H1 (cell line): ENCODE measurements around the gene KLHL17. TPM values are rescaled to one million over a fixed set of nuclear protein-coding genes. Genes with fewer than 3 reads are reported as not detected.

Experiments used
- CTCF ChIA-PET: fragments of 300-600 bp; sonication (Branson Sonifier 250); formaldehyde crosslinking; loops from one replicate; lab custom pipeline; 2021; ENCODE audit not compliant: partially characterized antibody; lab: Charles Lee
- POLR2A ChIA-PET: fragments of 300-600 bp; sonication (Branson Sonifier 250); formaldehyde crosslinking; loops from one replicate; lab custom pipeline; 2021; ENCODE audit warnings: inconsistent platforms; ENCODE audit not compliant: partially characterized antibody; lab: Charles Lee
- DNase-seq, 2 experiments: peaks; one replicate each; pipeline versions ENCODE4 v3.0.0 to v3.0.0-alpha.2; 2010 to 2022; ENCODE audit warnings: low spot score in 2 of 2, low read depth in 1 of 2, mixed read lengths in 1 of 2
- FAIRE-seq: peaks from 2 replicates; lab custom pipeline; 2011; peaks lifted over from hg19 to GRCh38; lab: Jason Lieb, UNC
- H2AFZ ChIP-seq: 2 replicates; pipeline ENCODE4 v1.8.1; 2012; ENCODE audit warnings: low read length, inconsistent platforms
- H2AK5ac ChIP-seq: 2 replicates; pipeline ENCODE4 v1.6.1; 2013; ENCODE audit warnings: low read depth, low read length
- H2BK120ac ChIP-seq: replicated peaks from 2 replicates; pipeline ENCODE3; 2013; ENCODE audit warnings: low read depth, low read length, inconsistent platforms
- H2BK12ac ChIP-seq: 2 replicates; pipeline ENCODE4 v1.6.1; 2013; ENCODE audit warnings: low read depth, low read length
- H2BK15ac ChIP-seq: 2 replicates; pipeline ENCODE4 v1.6.1; 2013; ENCODE audit warnings: low read length
- H2BK20ac ChIP-seq: 2 replicates; pipeline ENCODE4 v1.6.1; 2013; ENCODE audit warnings: low read length
- H2BK5ac ChIP-seq: 2 replicates; pipeline ENCODE4 v1.6.1; 2013; ENCODE audit warnings: low read depth, low read length
- H3K14ac ChIP-seq: 2 replicates; pipeline ENCODE4 v1.6.1; 2013; ENCODE audit warnings: inconsistent platforms; ENCODE audit not compliant: insufficient read length
- H3K18ac ChIP-seq: 2 replicates; pipeline ENCODE4 v1.6.1; 2013; ENCODE audit warnings: low read length; ENCODE audit errors: extremely low read depth
- H3K23ac ChIP-seq: 2 replicates; pipeline ENCODE4 v1.6.1; 2013; ENCODE audit warnings: inconsistent platforms; ENCODE audit not compliant: insufficient read length
- H3K23me2 ChIP-seq: 2 replicates; pipeline ENCODE4 v1.6.1; 2013; ENCODE audit warnings: low read depth, low read length
- H3K27ac ChIP-seq: 2 replicates; pipeline ENCODE4 v1.6.1; 2011; ENCODE audit warnings: low read depth, low read length, inconsistent platforms
- H3K27me3 ChIP-seq, 4 experiments: replicated peaks in 1 of 4; 1 replicate in 1 of 4; 2 replicates in 3 of 4; pipeline versions ENCODE4 v1.6.1 to v1.8.1; 2011 to 2013; ENCODE audit warnings: low read length in 3 of 4, mild to moderate bottlenecking in 3 of 4, inconsistent platforms in 2 of 4, mixed read lengths in 2 of 4, moderate library complexity in 1 of 4; ENCODE audit not compliant: control insufficient read depth in 3 of 4, insufficient read depth in 3 of 4; ENCODE audit errors: extremely low read depth in 1 of 4
- H3K36me3 ChIP-seq, 4 experiments: 2 replicates each; pipeline versions ENCODE4 v1.6.1 to v1.8.1; 2011 to 2013; ENCODE audit warnings: mild to moderate bottlenecking in 4 of 4, low read length in 3 of 4, moderate library complexity in 2 of 4, control low read depth in 1 of 4, inconsistent platforms in 1 of 4; ENCODE audit not compliant: insufficient read depth in 4 of 4, control insufficient read depth in 2 of 4
- H3K4ac ChIP-seq: replicated peaks from 2 replicates; pipeline ENCODE3; 2013; ENCODE audit warnings: low read length, low read depth, mixed read lengths, inconsistent platforms; ENCODE audit not compliant: insufficient read length
- H3K4me1 ChIP-seq, 4 experiments: replicated peaks in 1 of 4; 1 replicate in 1 of 4; 2 replicates in 3 of 4; pipeline versions ENCODE4 v1.6.1 to v1.8.1; 2011 to 2013; ENCODE audit warnings: low read length in 3 of 4, inconsistent platforms in 2 of 4, mixed read lengths in 1 of 4; ENCODE audit not compliant: insufficient read depth in 4 of 4, control insufficient read depth in 3 of 4
- H3K4me2 ChIP-seq, 2 experiments: 2 replicates each; pipeline versions ENCODE4 v1.6.1 to v1.8.1; 2011 to 2013; ENCODE audit warnings: low read depth in 2 of 2, low read length in 2 of 2, control low read depth in 1 of 2, inconsistent platforms in 1 of 2, mild to moderate bottlenecking in 1 of 2; ENCODE audit not compliant: insufficient read depth in 1 of 2
- H3K4me3 ChIP-seq, 4 experiments: fragments of 200-600, 300-600 bp in 1 of 4; sonication (generic), shearing (Covaris generic), sonication (Bioruptor Twin) in 1 of 4; 2 replicates each; pipeline versions ENCODE4 v1.5.1 to v1.8.1; 2011 to 2016; ENCODE audit warnings: low read length in 4 of 4, low read depth in 3 of 4, control low read depth in 2 of 4, inconsistent platforms in 2 of 4, mild to moderate bottlenecking in 2 of 4, mixed read lengths in 1 of 4, moderate library complexity in 1 of 4; ENCODE audit not compliant: insufficient read depth in 2 of 4; ENCODE audit errors: extremely low read depth in 1 of 4
- H3K56ac ChIP-seq: replicated peaks from 2 replicates; pipeline ENCODE3; 2013; ENCODE audit warnings: low read depth, mild to moderate bottlenecking, mixed read lengths, low read length, inconsistent platforms; ENCODE audit not compliant: insufficient read length
- H3K79me1 ChIP-seq: 2 replicates; pipeline ENCODE4 v1.6.1; 2013; ENCODE audit warnings: low read depth, low read length, control low read depth
- H3K79me2 ChIP-seq, 2 experiments: 2 replicates each; pipeline versions ENCODE4 v1.6.1 to v1.8.1; 2012 to 2013; ENCODE audit warnings: low read length in 2 of 2, mild to moderate bottlenecking in 2 of 2, inconsistent platforms in 1 of 2; ENCODE audit not compliant: insufficient read depth in 2 of 2, control insufficient read depth in 1 of 2
- H3K9ac ChIP-seq, 4 experiments: replicated peaks in 1 of 4; 1 replicate in 1 of 4; 2 replicates in 3 of 4; pipeline versions ENCODE4 v1.6.1 to v1.8.1; 2011 to 2013; ENCODE audit warnings: low read depth in 3 of 4, low read length in 3 of 4, control low read depth in 2 of 4, mild to moderate bottlenecking in 2 of 4, moderate library complexity in 2 of 4, inconsistent platforms in 1 of 4; ENCODE audit errors: extremely low read depth in 1 of 4
- H3K9me3 ChIP-seq, 2 experiments: 2 replicates each; pipeline versions ENCODE4 v1.6.1 to v1.8.1; 2012 to 2013; ENCODE audit warnings: mild to moderate bottlenecking in 2 of 2, moderate library complexity in 2 of 2, control low read depth in 1 of 2, inconsistent platforms in 1 of 2, low read depth in 1 of 2, low read length in 1 of 2, mixed read lengths in 1 of 2; ENCODE audit not compliant: insufficient read depth in 2 of 2
- H4K20me1 ChIP-seq, 2 experiments: replicated peaks in 1 of 2; 2 replicates each; pipeline versions ENCODE3 to v1.8.1; 2011 to 2013; ENCODE audit warnings: inconsistent platforms in 2 of 2, low read length in 2 of 2, mild to moderate bottlenecking in 1 of 2; ENCODE audit not compliant: insufficient read depth in 2 of 2, control insufficient read depth in 1 of 2
- H4K5ac ChIP-seq: 2 replicates; pipeline ENCODE4 v1.6.1; 2013; ENCODE audit warnings: low read length, low read depth, mixed read lengths, inconsistent platforms; ENCODE audit not compliant: insufficient read length
- H4K8ac ChIP-seq: 2 replicates; pipeline ENCODE4 v1.8.0; 2013; ENCODE audit warnings: mild to moderate bottlenecking, moderate library complexity, low read length, inconsistent platforms; ENCODE audit not compliant: insufficient read depth; ENCODE audit errors: extremely low read depth
- H4K91ac ChIP-seq: replicated peaks from 2 replicates; pipeline ENCODE3; 2013; ENCODE audit warnings: low read length, mixed read lengths, inconsistent platforms; ENCODE audit not compliant: insufficient read length
- ATF2 ChIP-seq: IDR thresholded peaks from 2 replicates; pipeline ENCODE4 v1.6.1; 2012; ENCODE audit warnings: low read length, inconsistent platforms
- CEBPB ChIP-seq: IDR thresholded peaks from 2 replicates; pipeline ENCODE4 v1.6.1; 2012; ENCODE audit warnings: low read depth, low read length
- EGR1 ChIP-seq: IDR thresholded peaks from 2 replicates; pipeline ENCODE4 v1.6.1; 2011; ENCODE audit warnings: low read depth, low read length, borderline replicate concordance
- EP300 ChIP-seq, 2 experiments: IDR thresholded peaks; 1 replicate in 1 of 2; 2 replicates in 1 of 2; pipeline ENCODE4 v1.6.1; 2011 to 2012; ENCODE audit warnings: low read depth in 2 of 2, low read length in 2 of 2, mild to moderate bottlenecking in 2 of 2, borderline replicate concordance in 1 of 2, inconsistent platforms in 1 of 2, moderate library complexity in 1 of 2
- SAP30 ChIP-seq: fragments of 300-600 bp; sonication (generic); IDR thresholded peaks from 2 replicates; pipeline ENCODE4 v1.7.1; 2012; ENCODE audit warnings: low read length, moderate library complexity, mild to moderate bottlenecking, inconsistent platforms; ENCODE audit not compliant: insufficient read depth, insufficient replicate concordance
- SUZ12 ChIP-seq: fragments of 200-600 bp; sonication (generic); IDR thresholded peaks from 2 replicates; pipeline ENCODE4 v1.6.1; 2012; ENCODE audit warnings: mild to moderate bottlenecking, inconsistent platforms, low read length, moderate library complexity, mixed read lengths
- TAF7 ChIP-seq: optimal IDR thresholded peaks from 2 replicates; pipeline ENCODE3; 2011; ENCODE audit warnings: low read depth, mild to moderate bottlenecking, inconsistent platforms, low read length, moderate library complexity, borderline replicate concordance
- WGBS, 2 experiments: shearing (Covaris generic) in 1 of 2; methylation state at CpG; one replicate each; pipeline versions ENCODE4 v1.1.6 to v1.1.7; 2013 to 2015; ENCODE audit warnings: low lambda C conversion rate in 2 of 2, mixed read lengths in 2 of 2, inconsistent platforms in 1 of 2, low coverage in 1 of 2, missing lambda C conversion rate in 1 of 2; ENCODE audit not compliant: insufficient replicate concordance in 2 of 2, insufficient coverage in 1 of 2, insufficient read length in 1 of 2; ENCODE audit errors: extremely low coverage in 1 of 2, missing lambda C conversion rate in 1 of 2; 5-methylcytosine and 5-hydroxymethylcytosine counted together
- polyA plus RNA-seq, 7 experiments: library from polyadenylated mRNA; depleted of rRNA in 3 of 7; stranded (reverse) in 5 of 7; unstranded in 2 of 7; fragments of >200 nt in 5 of 7; fragments of 200-250 nt in 2 of 7; gene quantifications; 1 replicate in 5 of 7; 2 replicates in 1 of 7; 4 replicates in 1 of 7; pipeline versions ENCODE4 v1.2.1 to v1.2.3, GENCODE V29; 2011 to 2013; ENCODE audit warnings: missing spikeins in 2 of 7, mixed read lengths in 2 of 7
- total RNA-seq: library from RNA; stranded (reverse); fragmentation: NEBNext Ultra II Directional; extraction: Animal tissue kit (Norgen Biotek cat#: 25700); gene quantifications from 2 replicates; pipeline ENCODE4 v1.2.1, GENCODE V29; 2021

Gene KLHL17
- total and polyA plus RNA-seq, 2 of the 8 experiments (the other 6 are each of a cell fraction or from before 2014, with no cell fraction given) = 32.6 to 36.1 TPM

- TF ChIP-seq EGR1 (no peak), ATF2 (no peak), TAF7 (no peak), CEBPB (no peak), SAP30 (no peak), SUZ12 (no peak), EP300 (IDR thresholded peaks at IDR 0.05; ENCODE audit: borderline replicate concordance in 1 of 2, low read depth in 2 of 2, low read length in 2 of 2) (no peak)
- H2AK5ac ChIP-seq = no peak overlapping the region
- no peak for FAIRE-seq
- no peaks in the 10 kb centered on the region for H3K36me3 ChIP-seq
- H2BK120ac ChIP-seq = no peak overlapping the region
- H3K79me2 ChIP-seq = no peaks in the 10 kb centered on the region
- POLR2A ChIA-PET = interaction anchor here (1.6 kb wide), 1 partner anchor 48 kb away, joined by 4 read pairs; no protein-coding TSS in a partner anchor
- DNase-seq = no peak
- H3K9ac ChIP-seq = no peak overlapping the region
- H2BK20ac ChIP-seq = no peak overlapping the region
- no peak overlapping the region for H3K14ac ChIP-seq
- no peak overlapping the region for H3K4ac ChIP-seq
- H3K4me2 ChIP-seq = no peak overlapping the region
- WGBS, 2 experiments = 83% methylated on average over 13 of the region's 13 CpGs; no CpG with 5 or more reads in 1 of the 2 experiments
- no peaks in the 10 kb centered on the region for H3K79me1 ChIP-seq
- no peaks in the 10 kb centered on the region; a peak in 1 of 7 replicates for H3K4me1 ChIP-seq
- peaks cover 4% of the 10 kb centered on the region; the same call in 1 of the 2 replicates for H3K23me2 ChIP-seq
- H2BK12ac ChIP-seq = no peak overlapping the region
- no peak overlapping the region for H4K91ac ChIP-seq
- no peak overlapping the region for H3K23ac ChIP-seq
- CTCF ChIA-PET = interaction anchor here (0.8 to 6.9 kb wide), 16 partner anchors 7 to 246 kb away, joined by 3 to 86 read pairs (median 24); partner anchors contain the start of genes HES4, ISG15 and SDF4
- no peak overlapping the region for H4K8ac ChIP-seq
- peaks cover 1 to 37% (median 21%) of the 10 kb centered on the region in 4 experiments for H3K27me3 ChIP-seq
- H2AFZ ChIP-seq = no peak overlapping the region
- H3K27ac ChIP-seq = no peak overlapping the region
- H3K4me3 ChIP-seq = no peak overlapping the region
- no peak overlapping the region for H2BK15ac ChIP-seq
- H4K5ac ChIP-seq = no peak overlapping the region
- H4K20me1 ChIP-seq = peaks cover 0 to 5% of the 10 kb centered on the region in 2 experiments
- no peaks in the 10 kb centered on the region for H3K9me3 ChIP-seq
- H3K56ac ChIP-seq = no peak overlapping the region
- H3K18ac ChIP-seq = no peak overlapping the region
- no peak overlapping the region for H2BK5ac ChIP-seq
These were observed 24.7 kb downstream of the KLHL17 start for GRCh38 chr1:985126-985525.
